Body of pancreas (tissue), 4 donors: ENCODE results near the gene RILPL1.

Experiments
- CTCF ChIP-seq, 7 experiments: fragments of 450-650 bp in 4 of 7; fragments of 200-600 bp in 3 of 7; sonication (generic) in 3 of 7; IDR thresholded peaks; one replicate each; pipeline ENCODE4 v1.5.1; 2016 to 2019; ENCODE audit warnings: antibody characterized with exemption in 7 of 7
- POLR2A ChIP-seq, 3 donors: fragments of 450-650 bp; IDR thresholded peaks; one replicate each; pipeline ENCODE4 v1.6.1; 2016; ENCODE audit warnings: antibody characterized with exemption in 3 of 3, mild to moderate bottlenecking in 2 of 3

DNA sequence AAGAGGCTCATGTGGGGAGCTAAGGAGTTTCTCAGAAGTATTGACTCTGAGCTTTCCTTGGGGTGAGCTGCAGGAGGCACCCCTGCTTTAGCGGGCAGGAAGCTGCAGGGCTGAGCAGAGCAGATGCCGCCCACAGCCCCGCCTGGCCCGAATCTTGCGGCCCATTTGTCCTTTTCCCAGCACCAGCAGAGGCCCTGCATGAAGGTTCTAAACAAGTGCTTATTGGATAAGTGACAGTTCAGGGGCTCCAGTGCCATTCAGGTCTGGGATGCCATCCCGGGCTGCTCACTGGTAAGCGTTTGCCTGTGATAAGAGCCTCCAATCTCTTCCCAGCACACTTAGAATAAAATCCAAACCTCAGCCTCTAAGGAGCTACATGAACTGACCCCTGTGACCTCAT lies 11.4 kb downstream of the RILPL1 start:
- TF ChIP-seq CTCF (IDR thresholded peaks at IDR 0.05) (no peak), POLR2A (IDR thresholded peaks at IDR 0.05) (no peak)
